PFSK-1 (cell line): Measurements from ENCODE around the gene FARS2.

Source experiments
- FOXP2 ChIP-seq: optimal IDR thresholded peaks from 2 replicates; pipeline ENCODE3; 2011; ENCODE audit warnings: borderline replicate concordance, control low read depth, inconsistent platforms; ENCODE audit not compliant: insufficient read depth; ENCODE audit errors: extremely low read length, extremely low read depth
- POLR2AphosphoS5 ChIP-seq: IDR thresholded peaks from 2 replicates; pipeline ENCODE4 v1.6.1; 2012; ENCODE audit warnings: low read depth, mild to moderate bottlenecking, control low read depth, low read length, moderate library complexity
- REST ChIP-seq, 2 experiments: IDR thresholded peaks; 2 replicates each; pipeline versions ENCODE4 v1.6.1 to v1.8.0; 2011 to 2012; ENCODE audit warnings: low read depth in 2 of 2, low read length in 2 of 2, control low read depth in 1 of 2, inconsistent platforms in 1 of 2, mild to moderate bottlenecking in 1 of 2, moderate library complexity in 1 of 2; ENCODE audit not compliant: insufficient read depth in 1 of 2
- SIN3A ChIP-seq: IDR thresholded peaks from 2 replicates; pipeline ENCODE4 v1.6.1; 2012; ENCODE audit warnings: mild to moderate bottlenecking, low read length, moderate library complexity, borderline replicate concordance; ENCODE audit not compliant: insufficient read depth
- TAF1 ChIP-seq: IDR thresholded peaks from 2 replicates; pipeline ENCODE4 v1.6.1; 2012; ENCODE audit warnings: low read length, control low read depth, borderline replicate concordance; ENCODE audit not compliant: insufficient read depth

FARS2 gene

GRCh38 chr6:5427586-5427985 is 166.3 kb downstream of the FARS2 start:
- no peak for TF ChIP-seq SIN3A
- no peak for TF ChIP-seq FOXP2
- no peak for TF ChIP-seq POLR2AphosphoS5
- TF ChIP-seq TAF1: no peak
- no peak for TF ChIP-seq REST (IDR thresholded peaks at IDR 0.05; ENCODE audit: insufficient read depth in 1 of 2, low read depth in 2 of 2, low read length in 2 of 2)

GRCh38 chr6:5433324-5433723 is 172.0 kb downstream of the FARS2 start:
- no peak for TF ChIP-seq FOXP2
- no peak for TF ChIP-seq SIN3A
- TF ChIP-seq TAF1: no peak
- TF ChIP-seq REST (IDR thresholded peaks at IDR 0.05; ENCODE audit: insufficient read depth in 1 of 2, low read depth in 2 of 2, low read length in 2 of 2): no peak
- no peak for TF ChIP-seq POLR2AphosphoS5

- no peak for TF ChIP-seq POLR2AphosphoS5
- TF ChIP-seq SIN3A: no peak
- TF ChIP-seq TAF1: no peak
- TF ChIP-seq FOXP2: no peak
Observed at GRCh38 chr6:5435449-5435848, 174.1 kb downstream of the FARS2 start.

GRCh38 chr6:5438922-5439584 is 177.7 kb downstream of the FARS2 start:
- TF ChIP-seq SIN3A: no peak
- TF ChIP-seq POLR2AphosphoS5: no peak
- no peak for TF ChIP-seq FOXP2
- TF ChIP-seq REST (IDR thresholded peaks at IDR 0.05; ENCODE audit: insufficient read depth in 1 of 2, low read depth in 2 of 2, low read length in 2 of 2): no peak
- no peak for TF ChIP-seq TAF1

- TF ChIP-seq FOXP2 (no peak), REST (IDR thresholded peaks at IDR 0.05; ENCODE audit: insufficient read depth in 1 of 2, low read depth in 2 of 2, low read length in 2 of 2) (no peak), TAF1 (no peak), POLR2AphosphoS5 (no peak), SIN3A (no peak)
Observed at GRCh38 chr6:5439749-5440148, 178.4 kb downstream of the FARS2 start.
